Measurements from ENCODE around the gene GFM1.

The GFM1 gene
- total RNA-seq, result 42.7 to 91.2 reads per million in 2 donors

- peak; percentile 86 for DNase-seq
Observed at GRCh38 chr3:158644345-158644908, at the start of gene GFM1. TSS of gene GFM1 (plus strand) at chr3:158644527. CDS start at chr3:158644635, 108 bp downstream.

GRCh38 chr3:158600787-158601186, 43.5 kb upstream of the GFM1 start:
- DNase-seq, result no peak

- no peak for DNase-seq
Observed at GRCh38 chr3:158602227-158602626, 42.1 kb upstream of the GFM1 start.

- DNase-seq, result no peak
Observed at GRCh38 chr3:158617982-158618875, 26.1 kb upstream of the GFM1 start.

- DNase-seq, result no peak
Observed at GRCh38 chr3:158625881-158626280, 18.4 kb upstream of the GFM1 start.

GRCh38 chr3:158631981-158632380, 12.3 kb upstream of the GFM1 start:
- no peak for DNase-seq

GRCh38 chr3:158640646-158641045, 3.7 kb upstream of the GFM1 start:
- DNase-seq, result no peak

- no peak for DNase-seq
Observed at GRCh38 chr3:158642005-158642404, 2.3 kb upstream of the GFM1 start.

- DNase-seq, result no peak
Observed at GRCh38 chr3:158642474-158643210, 1.7 kb upstream of the GFM1 start.

GRCh38 chr3:158649791-158650190, 5.5 kb downstream of the GFM1 start:
- no peak for DNase-seq

- DNase-seq, result no peak
Observed at GRCh38 chr3:158651192-158651591, 6.9 kb downstream of the GFM1 start.

- DNase-seq, result no peak
Observed at GRCh38 chr3:158652463-158652862, 8.1 kb downstream of the GFM1 start.

GRCh38 chr3:158658889-158659288, 14.6 kb downstream of the GFM1 start:
- no peak for DNase-seq

- peak; percentile 26 for DNase-seq
Observed at GRCh38 chr3:158659454-158660237, 15.3 kb downstream of the GFM1 start.

- DNase-seq, result no peak
Observed at GRCh38 chr3:158660711-158661110, 16.4 kb downstream of the GFM1 start.

GRCh38 chr3:158663246-158663645, 18.9 kb downstream of the GFM1 start:
- DNase-seq, result no peak

GRCh38 chr3:158663832-158664231, 19.5 kb downstream of the GFM1 start:
- DNase-seq, result no peak

- no peak for DNase-seq
Observed at GRCh38 chr3:158666416-158666815, 22.1 kb downstream of the GFM1 start.

GRCh38 chr3:158668506-158668905, 24.2 kb downstream of the GFM1 start:
- DNase-seq, result no peak

- DNase-seq, result no peak
Observed at GRCh38 chr3:158671821-158672214, 27.5 kb downstream of the GFM1 start.

- peak; percentile 74 for DNase-seq
Observed at GRCh38 chr3:158672215-158673176, 28.2 kb downstream of the GFM1 start, which contains the start of gene LXN. TSS of gene LXN (minus strand) at chr3:158672648. CDS start at chr3:158672478, 170 bp downstream.
